Subcutaneous abdominal adipose tissue (tissue), 5 donors: ENCODE results near the gene ORAI1.

Experiments
- H3K27ac ChIP-seq: one replicate; pipeline ENCODE4 v1.7.0; 2013; ENCODE audit warnings: low read depth, mild to moderate bottlenecking, inconsistent platforms, low read length, moderate library complexity
- H3K27me3 ChIP-seq, 5 donors: one replicate each; pipeline ENCODE4 v1.7.0; 2013; ENCODE audit warnings: low read length in 5 of 5, inconsistent platforms in 1 of 5; ENCODE audit not compliant: control insufficient read depth in 5 of 5, insufficient read depth in 4 of 5
- H3K36me3 ChIP-seq, 5 donors: one replicate each; pipeline ENCODE4 v1.7.0; 2013; ENCODE audit warnings: low read length in 5 of 5; ENCODE audit not compliant: control insufficient read depth in 5 of 5, insufficient read depth in 5 of 5
- H3K4me1 ChIP-seq, 5 donors: one replicate each; pipeline ENCODE4 v1.7.0; 2013; ENCODE audit warnings: low read length in 5 of 5, mild to moderate bottlenecking in 3 of 5, moderate library complexity in 1 of 5; ENCODE audit not compliant: control insufficient read depth in 5 of 5, insufficient read depth in 5 of 5
- H3K4me3 ChIP-seq, 5 donors: one replicate each; pipeline ENCODE4 v1.7.0; 2013; ENCODE audit warnings: low read length in 5 of 5, low read depth in 1 of 5
- H3K9ac ChIP-seq, 5 donors: one replicate each; pipeline ENCODE4 v1.7.0; 2013; ENCODE audit warnings: low read length in 5 of 5, mild to moderate bottlenecking in 4 of 5, moderate library complexity in 3 of 5
- H3K9me3 ChIP-seq, 5 donors: one replicate each; pipeline ENCODE4 v1.7.0; 2013; ENCODE audit warnings: low read length in 5 of 5; ENCODE audit not compliant: control insufficient read depth in 5 of 5
- donor health status: healthy.
- donor health status: healthy.
- donor health status: healthy.
- donor health status: healthy.
- donor health status: healthy.

ORAI1 gene

GRCh38 chr12:121626087-121626852 is at the start of gene ORAI1:
TSS of gene ORAI1 (plus strand) at chr12:121626530.
- Histone ChIP-seq H3K4me1 (peaks cover 6 to 50% (median 44%) of the 10 kb centered on the region in 5 donors), H3K27ac (peak within 1 kb of the TSS; percentile 82), H3K9me3 (no peaks in the 10 kb centered on the region), H3K9ac (peak within 1 kb of the TSS; percentile 38 to 83 (median 74)), H3K4me3 (peak within 1 kb of the TSS; percentile 71 to 79 (median 75)), H3K36me3 (no peaks in the 10 kb centered on the region), H3K27me3 (no peaks in the 10 kb centered on the region)

GRCh38 chr12:121576851-121577391 is 49.4 kb upstream of the ORAI1 start:
- Histone ChIP-seq H3K9ac (peak overlapping the region in 4 of 5 donors; percentile 3 to 38 (median 18)), H3K9me3 (no peaks in the 10 kb centered on the region), H3K4me1 (peaks cover 2 to 54% (median 47%) of the 10 kb centered on the region in 5 donors), H3K27me3 (no peaks in the 10 kb centered on the region), H3K27ac (peak overlapping the region; percentile 46), H3K4me3 (peak overlapping the region in 2 of 5 donors; percentile 17 to 36), H3K36me3 (peaks cover 0 to 20% (median 10%) of the 10 kb centered on the region in 5 donors)

DNA sequence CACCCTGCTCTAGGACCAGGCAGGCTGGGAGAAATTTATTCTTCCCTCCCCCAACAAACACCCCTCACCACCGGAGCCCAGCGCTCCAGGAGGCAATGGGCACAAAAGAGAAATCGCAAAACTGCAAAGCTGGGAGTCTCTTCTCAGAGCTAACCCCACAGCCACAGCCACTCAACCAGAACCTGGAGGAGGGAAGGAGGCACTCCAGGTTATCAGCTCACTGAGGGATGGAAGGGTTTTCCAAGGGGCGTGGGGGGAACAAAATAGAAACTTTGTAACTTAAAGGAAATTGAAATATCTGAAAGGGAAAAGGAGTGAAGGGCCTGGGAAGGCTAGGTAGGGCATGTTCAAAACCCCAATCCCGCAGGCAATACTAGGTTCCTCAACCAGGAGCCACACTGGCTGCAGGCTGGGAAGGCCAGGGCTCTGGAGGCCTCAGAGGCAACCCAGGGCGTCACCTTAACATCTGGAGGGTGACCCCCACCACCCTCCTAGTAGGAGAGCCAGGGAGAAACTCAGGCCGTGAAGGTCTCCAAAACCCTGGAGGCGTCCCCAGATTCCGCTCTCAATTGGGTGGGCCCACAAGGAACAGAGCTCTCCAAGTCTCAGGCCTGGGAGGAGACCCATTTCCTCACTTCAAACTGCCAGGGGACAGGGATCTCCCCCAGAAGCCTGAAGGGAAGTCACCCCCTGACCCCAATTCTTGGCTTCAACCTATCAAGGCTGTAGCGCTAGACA is 48.7 kb upstream of the ORAI1 start:
- H3K9ac ChIP-seq = peak overlapping the region in 2 of 5 donors; percentile 8 to 56
- peak overlapping the region in 2 of 5 donors; percentile 57 to 60 for H3K4me3 ChIP-seq
- peak overlapping the region; percentile 35 for H3K27ac ChIP-seq
- no peaks in the 10 kb centered on the region for H3K27me3 ChIP-seq
- H3K36me3 ChIP-seq = peaks cover 0 to 19% (median 10%) of the 10 kb centered on the region in 5 donors
- H3K4me1 ChIP-seq = peaks cover 2 to 60% (median 54%) of the 10 kb centered on the region in 5 donors
- H3K9me3 ChIP-seq = no peaks in the 10 kb centered on the region

- Histone ChIP-seq H3K4me1 (peaks cover 2 to 62% (median 56%) of the 10 kb centered on the region in 5 donors), H3K27ac (no peak overlapping the region), H3K27me3 (no peaks in the 10 kb centered on the region), H3K4me3 (peak overlapping the region in 4 of 5 donors; percentile 57 to 75 (median 64)), H3K9me3 (no peaks in the 10 kb centered on the region), H3K36me3 (peaks cover 0 to 19% (median 10%) of the 10 kb centered on the region in 5 donors), H3K9ac (peak overlapping the region in 4 of 5 donors; percentile 13 to 73 (median 65))
Observed at GRCh38 chr12:121578230-121579189, 47.8 kb upstream of the ORAI1 start.

DNA sequence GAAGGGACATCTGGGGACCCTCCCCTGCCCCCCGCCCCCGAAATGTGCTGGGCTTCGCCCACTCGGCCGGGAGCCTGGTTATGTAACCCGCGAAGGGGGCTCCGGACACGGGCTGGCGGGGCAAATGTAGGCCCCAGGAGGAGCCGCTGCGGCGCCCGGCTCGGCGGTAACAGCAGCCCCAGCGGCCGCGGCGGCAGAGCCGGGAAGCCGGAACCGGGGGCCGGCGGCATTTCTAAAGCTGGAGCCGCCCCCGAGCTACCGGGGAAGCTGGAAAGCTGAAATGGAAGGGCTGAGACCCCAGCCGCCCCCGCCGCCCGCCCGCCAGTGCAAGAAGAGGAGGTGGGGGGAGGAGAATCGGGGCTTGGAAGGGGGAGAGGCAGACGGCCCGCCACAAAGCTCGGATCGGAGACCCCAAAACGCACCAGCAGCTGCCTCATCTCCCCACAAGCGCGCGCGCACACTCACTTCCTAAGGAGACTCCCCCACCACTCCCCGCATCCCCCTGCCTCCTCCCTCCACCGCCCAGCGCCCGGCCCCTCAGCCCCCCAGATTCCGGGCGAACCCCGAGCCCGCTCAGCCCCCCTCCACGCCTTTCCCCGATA is 47.0 kb upstream of the ORAI1 start:
- Histone ChIP-seq H3K4me3 (peak overlapping the region; percentile 57 to 75 (median 69)), H3K27ac (no peak overlapping the region), H3K9me3 (no peaks in the 10 kb centered on the region), H3K36me3 (peaks cover 0 to 13% (median 4%) of the 10 kb centered on the region in 5 donors), H3K9ac (peak overlapping the region in 4 of 5 donors; percentile 22 to 73 (median 65)), H3K4me1 (peaks cover 2 to 62% (median 56%) of the 10 kb centered on the region in 5 donors), H3K27me3 (no peaks in the 10 kb centered on the region)

DNA sequence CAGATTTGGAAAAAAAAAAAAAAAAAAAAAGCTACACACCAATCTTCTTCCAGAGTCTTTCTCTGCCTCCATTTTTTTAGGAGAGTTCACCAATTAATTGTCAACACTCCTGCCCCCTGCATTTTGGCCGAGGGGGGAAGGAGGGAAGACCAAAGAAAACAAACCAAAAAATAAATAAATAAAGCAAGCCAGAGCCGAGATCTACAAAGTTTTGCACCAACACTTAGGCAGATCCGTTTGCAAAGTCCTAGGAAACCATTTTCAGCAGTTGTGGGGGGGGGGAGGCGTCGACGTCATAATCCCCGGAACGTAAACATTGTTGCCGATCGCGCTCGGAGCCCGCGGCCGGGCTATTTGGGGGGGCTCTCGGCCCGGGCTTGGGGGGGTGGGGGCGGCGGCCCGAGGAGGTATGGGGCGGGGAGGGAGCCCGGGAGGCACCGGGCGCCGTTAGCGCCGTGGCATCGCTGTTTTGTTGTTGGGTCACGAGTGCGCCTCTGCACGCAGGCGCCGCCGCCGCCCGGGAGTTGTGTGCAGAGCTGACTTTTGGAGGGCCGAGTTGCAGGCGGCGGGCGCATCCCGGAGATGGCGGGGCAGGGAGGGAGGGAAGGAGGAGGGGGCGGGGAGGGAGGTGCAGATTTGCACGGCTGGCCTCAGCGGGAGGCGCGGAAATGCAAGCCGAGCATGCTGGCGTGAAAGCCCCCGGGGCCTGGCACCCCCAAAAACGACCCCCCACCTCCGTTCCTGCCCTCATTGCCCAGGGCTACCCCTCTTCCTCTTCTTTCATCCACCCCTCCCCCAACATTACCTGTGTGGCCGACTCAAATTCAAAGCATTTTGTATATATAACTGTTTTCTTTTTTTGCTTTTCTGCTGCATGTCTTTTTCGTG is 46.1 kb upstream of the ORAI1 start:
- H3K9me3 ChIP-seq = no peaks in the 10 kb centered on the region
- no peaks in the 10 kb centered on the region for H3K27me3 ChIP-seq
- H3K9ac ChIP-seq = peak overlapping the region in 4 of 5 donors; percentile 22 to 76 (median 50)
- H3K4me3 ChIP-seq = peak overlapping the region; percentile 57 to 75 (median 69)
- H3K4me1 ChIP-seq = peaks cover 2 to 62% (median 56%) of the 10 kb centered on the region in 5 donors
- no peak overlapping the region for H3K27ac ChIP-seq
- peaks cover 0 to 4% (median 0%) of the 10 kb centered on the region in 5 donors for H3K36me3 ChIP-seq

GRCh38 chr12:121580959-121581685 is 45.2 kb upstream of the ORAI1 start, which contains the start of gene KDM2B:
TSS of gene KDM2B (minus strand) at chr12:121581023. CDS start at chr12:121580911, 112 bp downstream.
- no peaks in the 10 kb centered on the region for H3K9me3 ChIP-seq
- H3K4me3 ChIP-seq = peak within 1 kb of the TSS; percentile 57 to 75 (median 69)
- H3K9ac ChIP-seq = peak within 1 kb of the TSS in 4 of 5 donors; percentile 22 to 76 (median 50)
- H3K27me3 ChIP-seq = no peaks in the 10 kb centered on the region
- H3K36me3 ChIP-seq = no peaks in the 10 kb centered on the region
- H3K4me1 ChIP-seq = peaks cover 2 to 61% (median 53%) of the 10 kb centered on the region in 5 donors
- peak within 1 kb of the TSS; percentile 49 for H3K27ac ChIP-seq
